ENCODE results near the gene KRT73. TPM values are rescaled to one million over a fixed set of nuclear protein-coding genes. Genes with fewer than 3 reads are reported as not detected.

Gene KRT73
- polyA plus RNA-seq, 1 experiment, result not detected

GRCh38 chr12:52602552-52602951 lies 15.8 kb downstream of the KRT73 start:
- Histone ChIP-seq H3K36me3 (ENCODE audit: control insufficient read depth, insufficient read depth, low read length) (no peaks in the 10 kb centered on the region), H3K4me3 (ENCODE audit: low read depth, low read length) (no peak overlapping the region), H3K27me3 (ENCODE audit: control insufficient read depth, insufficient read depth, low read length) (peaks cover 21% of the 10 kb centered on the region)
- DNase-seq (ENCODE audit: low read depth), result no peak
- CTCF ChIA-PET, result interaction anchor here (1.1 kb wide), 1 partner anchor 265 kb away, joined by 3 read pairs; no protein-coding TSS in a partner anchor
- POLR2A ChIA-PET, result no interaction called here
- no peak for TF ChIP-seq CTCF (IDR thresholded peaks at IDR 0.05; ENCODE audit: insufficient read depth, low read depth, low read length)

GRCh38 chr12:52601671-52602070 lies 16.7 kb downstream of the KRT73 start:
- no peak for TF ChIP-seq CTCF (IDR thresholded peaks at IDR 0.05; ENCODE audit: insufficient read depth, low read depth, low read length)
- Histone ChIP-seq H3K36me3 (ENCODE audit: control insufficient read depth, insufficient read depth, low read length) (no peaks in the 10 kb centered on the region), H3K4me3 (ENCODE audit: low read depth, low read length) (no peak overlapping the region), H3K27me3 (ENCODE audit: control insufficient read depth, insufficient read depth, low read length) (peaks cover 21% of the 10 kb centered on the region)
- ChIA-PET CTCF (interaction anchor here (1.1 kb wide), 1 partner anchor 264 kb away, joined by 3 read pairs; no protein-coding TSS in a partner anchor), POLR2A (no interaction called here)
- no peak for DNase-seq (ENCODE audit: low read depth)

GRCh38 chr12:52600941-52601481 lies 17.3 kb downstream of the KRT73 start, which contains the start of gene KRT72:
KRT72 (minus strand) TSS chr12:52601463; CDS start chr12:52601452, 11 bp downstream.
- ChIA-PET POLR2A (no interaction called here), CTCF (no interaction called here)
- DNase-seq (ENCODE audit: low read depth), result no peak
- Histone ChIP-seq H3K4me3 (ENCODE audit: low read depth, low read length) (no peak within 1 kb of the TSS), H3K27me3 (ENCODE audit: control insufficient read depth, insufficient read depth, low read length) (peaks cover 21% of the 10 kb centered on the region), H3K36me3 (ENCODE audit: control insufficient read depth, insufficient read depth, low read length) (no peaks in the 10 kb centered on the region)
- TF ChIP-seq CTCF (IDR thresholded peaks at IDR 0.05; ENCODE audit: insufficient read depth, low read depth, low read length), result no peak

- no peak for TF ChIP-seq CTCF (IDR thresholded peaks at IDR 0.05; ENCODE audit: insufficient read depth, low read depth, low read length)
- ChIA-PET POLR2A (no interaction called here), CTCF (no interaction called here)
- Histone ChIP-seq H3K36me3 (ENCODE audit: control insufficient read depth, insufficient read depth, low read length) (no peaks in the 10 kb centered on the region), H3K4me3 (ENCODE audit: low read depth, low read length) (no peak overlapping the region), H3K27me3 (ENCODE audit: control insufficient read depth, insufficient read depth, low read length) (peaks cover 21% of the 10 kb centered on the region)
- DNase-seq (ENCODE audit: low read depth), result no peak
Measured at GRCh38 chr12:52600475-52600874, 17.9 kb downstream of the KRT73 start.

- Histone ChIP-seq H3K27me3 (ENCODE audit: control insufficient read depth, insufficient read depth, low read length) (peaks cover 21% of the 10 kb centered on the region), H3K36me3 (ENCODE audit: control insufficient read depth, insufficient read depth, low read length) (no peaks in the 10 kb centered on the region), H3K4me3 (ENCODE audit: low read depth, low read length) (no peak overlapping the region)
- POLR2A ChIA-PET, result no interaction called here
- CTCF ChIA-PET, result interaction anchor here (1.0 to 1.1 kb wide), 2 partner anchors 17 to 285 kb away, joined by 3 read pairs; no protein-coding TSS in a partner anchor
- no peak for DNase-seq (ENCODE audit: low read depth)
- TF ChIP-seq CTCF (IDR thresholded peaks at IDR 0.05; ENCODE audit: insufficient read depth, low read depth, low read length), result no peak
Measured at GRCh38 chr12:52600071-52600470, 18.3 kb downstream of the KRT73 start.

Measured in BJ (cell line).